Fibroblast of villous mesenchyme (primary cell): ENCODE measurements around the gene JPH3. TPM values are rescaled to one million over a fixed set of nuclear protein-coding genes. Genes with fewer than 3 reads are reported as not detected.

Source experiments
- DNase-seq: peaks from one replicate; pipeline ENCODE4 v3.0.0-alpha.2; 2010; ENCODE audit warnings: low read depth
- H3K4me3 ChIP-seq: 2 replicates; pipeline ENCODE4 v1.5.1; 2011; ENCODE audit warnings: low read depth, mild to moderate bottlenecking, low read length
- CTCF ChIP-seq: IDR thresholded peaks from 2 replicates; pipeline ENCODE4 v1.5.1; 2012; ENCODE audit warnings: low read depth, mild to moderate bottlenecking, low read length; ENCODE audit not compliant: insufficient read depth
- total RNA-seq: library from RNA; depleted of rRNA; stranded (reverse); fragments of >200 nt; gene quantifications from 2 replicates; pipeline ENCODE4 v1.2.3, GENCODE V29; 2012

The JPH3 gene
- total RNA-seq, 1 donor: not detected

GRCh38 chr16:87587636-87588035 lies 14.7 kb upstream of the JPH3 start:
- no peak for TF ChIP-seq CTCF
- no peak for DNase-seq
- H3K4me3 ChIP-seq: no peak overlapping the region

GRCh38 chr16:87592018-87592712 lies 10.1 kb upstream of the JPH3 start:
- H3K4me3 ChIP-seq: no peak overlapping the region
- no peak for DNase-seq
- TF ChIP-seq CTCF: no peak

DNA sequence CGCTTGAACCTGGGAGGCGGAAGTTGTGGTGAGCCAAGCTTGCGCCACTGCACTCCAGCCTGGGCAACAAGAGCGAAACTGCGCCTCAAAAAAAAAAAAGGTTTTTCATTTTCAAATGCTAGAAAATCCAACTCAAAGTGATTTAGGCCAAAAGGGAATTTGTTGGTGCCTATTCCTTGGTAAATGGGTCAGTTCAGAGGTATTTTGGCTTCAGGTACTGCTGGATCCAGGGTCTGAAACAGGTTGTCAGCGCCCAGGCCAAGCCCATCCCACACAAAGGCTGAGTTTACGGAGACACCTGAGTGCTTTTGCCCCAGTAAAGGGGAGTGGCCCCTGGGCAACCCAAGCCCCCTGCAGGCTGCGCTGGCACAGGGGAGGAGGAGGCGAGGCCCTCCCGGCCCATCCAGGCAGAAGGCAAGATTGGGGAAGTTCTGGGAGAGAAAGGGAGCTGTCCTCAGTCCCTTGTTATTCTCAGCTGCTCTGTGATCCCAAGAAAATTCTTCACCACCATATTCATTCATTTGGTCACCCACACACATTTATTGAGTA lies 8.5 kb upstream of the JPH3 start:
- no peak overlapping the region for H3K4me3 ChIP-seq
- TF ChIP-seq CTCF: no peak
- DNase-seq: no peak

GRCh38 chr16:87595712-87596111 lies 6.6 kb upstream of the JPH3 start:
- no peak for DNase-seq
- no peak for TF ChIP-seq CTCF
- no peak overlapping the region for H3K4me3 ChIP-seq

- no peak overlapping the region for H3K4me3 ChIP-seq
- no peak for DNase-seq
- TF ChIP-seq CTCF: no peak
Measured at GRCh38 chr16:87597324-87597830, 4.9 kb upstream of the JPH3 start.

GRCh38 chr16:87598431-87598830 lies 3.9 kb upstream of the JPH3 start:
- no peak for DNase-seq
- TF ChIP-seq CTCF: no peak
- no peak overlapping the region for H3K4me3 ChIP-seq
